OCI-LY7 (cell line): ENCODE measurements around the gene TRIM67.

Experiments used
- EZH2phosphoT487 ChIP-seq: fragments of 200-600 bp; sonication (generic); IDR thresholded peaks from 2 replicates; pipeline ENCODE4 v1.6.1; 2018; ENCODE audit warnings: low read depth, borderline replicate concordance, mild to moderate bottlenecking, mixed run types, antibody characterized with exemption, low read length, moderate library complexity, mixed read lengths
- TF ChIP-seq, protein P1 (sequence below): fragments of 200-600 bp; sonication (generic); conservative IDR thresholded peaks from 2 replicates; pipeline ENCODE4 v1.5.1; 2014; ENCODE audit warnings: mild to moderate bottlenecking, antibody characterized with exemption, low read length, moderate library complexity, mixed read lengths

DNA sequence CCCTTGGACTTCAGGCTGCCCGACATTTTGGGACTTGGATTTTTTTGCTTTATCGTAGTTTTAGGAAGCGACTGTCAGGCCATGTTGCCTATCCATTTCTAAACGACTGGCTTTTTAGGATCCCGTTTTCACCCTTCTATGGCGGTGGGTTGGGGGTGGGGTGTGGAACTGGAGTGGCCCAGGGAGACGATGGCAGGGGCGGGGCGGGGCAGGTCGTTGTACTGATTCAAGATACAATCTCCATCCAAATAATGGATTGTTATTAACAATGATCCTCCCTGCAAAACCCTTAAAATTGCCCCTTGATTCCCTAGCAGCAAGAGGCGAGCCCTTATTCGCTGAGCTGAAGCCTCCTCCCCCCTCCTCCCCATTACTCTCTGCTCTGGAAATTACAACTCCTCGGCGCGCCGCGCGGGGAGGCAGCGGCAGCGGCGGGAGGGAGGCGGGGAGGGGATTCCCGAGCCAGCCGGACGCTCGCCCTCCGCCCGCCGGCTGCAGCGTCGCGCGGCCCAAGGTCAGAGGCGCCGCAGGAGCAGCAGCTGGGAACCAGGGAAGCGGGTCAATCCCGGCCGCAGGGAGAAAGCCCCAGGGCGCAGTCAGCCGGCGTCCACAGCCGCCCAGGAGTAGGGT is at the start of gene TRIM67:
- TF ChIP-seq, protein P1, sequence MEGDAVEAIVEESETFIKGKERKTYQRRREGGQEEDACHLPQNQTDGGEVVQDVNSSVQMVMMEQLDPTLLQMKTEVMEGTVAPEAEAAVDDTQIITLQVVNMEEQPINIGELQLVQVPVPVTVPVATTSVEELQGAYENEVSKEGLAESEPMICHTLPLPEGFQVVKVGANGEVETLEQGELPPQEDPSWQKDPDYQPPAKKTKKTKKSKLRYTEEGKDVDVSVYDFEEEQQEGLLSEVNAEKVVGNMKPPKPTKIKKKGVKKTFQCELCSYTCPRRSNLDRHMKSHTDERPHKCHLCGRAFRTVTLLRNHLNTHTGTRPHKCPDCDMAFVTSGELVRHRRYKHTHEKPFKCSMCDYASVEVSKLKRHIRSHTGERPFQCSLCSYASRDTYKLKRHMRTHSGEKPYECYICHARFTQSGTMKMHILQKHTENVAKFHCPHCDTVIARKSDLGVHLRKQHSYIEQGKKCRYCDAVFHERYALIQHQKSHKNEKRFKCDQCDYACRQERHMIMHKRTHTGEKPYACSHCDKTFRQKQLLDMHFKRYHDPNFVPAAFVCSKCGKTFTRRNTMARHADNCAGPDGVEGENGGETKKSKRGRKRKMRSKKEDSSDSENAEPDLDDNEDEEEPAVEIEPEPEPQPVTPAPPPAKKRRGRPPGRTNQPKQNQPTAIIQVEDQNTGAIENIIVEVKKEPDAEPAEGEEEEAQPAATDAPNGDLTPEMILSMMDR: no peak
- TF ChIP-seq EZH2phosphoT487: no peak
